Esophagus mucosa (tissue), 1 donor: ENCODE data around the gene GATA1. TPM values are rescaled to one million over a fixed set of nuclear protein-coding genes. Genes with fewer than 3 reads are reported as not detected.
A peak's percentile ranks its signal among the peaks of the same experiment; 100 is the strongest.

ENCODE experiments used
- ATAC-seq: fragments of 200-7000 bp; cut with Tn5 transposase; one replicate; pipeline ENCODE4 v1.9.1; 2020
- total RNA-seq: library from RNA; stranded (reverse); gene quantifications from one replicate; pipeline ENCODE4 v1.2.4, GENCODE V29; 2023
- donor health status: DM: yes; HTN: yes; CAD: no.

The GATA1 gene
- total RNA-seq: not detected

GRCh38 chrX:48786341-48786800, at the start of gene GATA1:
GATA1 (plus strand) TSS chrX:48786590; CDS start chrX:48791110, 4,520 bp downstream.
- ATAC-seq: no peak

DNA sequence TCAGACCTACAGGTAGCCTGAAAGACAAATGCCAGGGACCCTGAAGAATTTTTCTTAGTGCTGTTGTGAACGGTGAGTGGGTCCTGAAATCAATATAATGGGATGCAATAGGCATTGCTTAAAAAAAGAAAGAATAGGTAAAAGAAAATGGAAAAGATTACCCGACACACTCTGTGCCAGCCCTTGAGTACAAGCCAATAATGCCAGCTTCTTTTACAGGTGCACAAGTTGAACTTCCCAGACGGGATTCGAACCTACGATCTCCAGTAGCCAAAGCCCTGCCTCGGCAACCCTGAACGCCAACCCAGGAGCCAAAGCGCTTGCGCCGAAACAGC, 49.5 kb upstream of the GATA1 start:
- no peak for ATAC-seq

GRCh38 chrX:48737213-48737938, 49.0 kb upstream of the GATA1 start:
- ATAC-seq: peak; percentile 100

GRCh38 chrX:48737940-48738339, 48.5 kb upstream of the GATA1 start:
- no peak for ATAC-seq

GRCh38 chrX:48741834-48742233, 44.6 kb upstream of the GATA1 start:
- ATAC-seq: no peak

DNA sequence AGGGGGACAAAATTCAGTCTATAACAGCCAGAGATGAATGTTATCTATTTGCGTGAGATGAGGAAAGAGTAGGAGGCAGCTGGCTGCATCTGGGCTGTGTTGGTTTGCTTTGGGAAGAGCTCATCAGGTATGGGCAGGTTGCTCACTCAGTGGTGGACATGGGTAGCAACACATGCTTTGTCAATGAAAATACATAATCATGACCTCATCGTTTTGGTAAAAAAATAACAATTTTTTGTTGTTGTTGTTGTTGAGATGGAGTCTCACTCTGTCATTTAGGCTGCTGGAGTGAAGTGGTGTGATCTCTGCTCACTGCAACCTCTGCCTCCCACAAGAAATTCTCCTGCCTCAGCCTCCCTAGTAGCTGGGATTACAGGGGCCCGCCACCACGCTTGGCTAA, 41.2 kb upstream of the GATA1 start:
- no peak for ATAC-seq

DNA sequence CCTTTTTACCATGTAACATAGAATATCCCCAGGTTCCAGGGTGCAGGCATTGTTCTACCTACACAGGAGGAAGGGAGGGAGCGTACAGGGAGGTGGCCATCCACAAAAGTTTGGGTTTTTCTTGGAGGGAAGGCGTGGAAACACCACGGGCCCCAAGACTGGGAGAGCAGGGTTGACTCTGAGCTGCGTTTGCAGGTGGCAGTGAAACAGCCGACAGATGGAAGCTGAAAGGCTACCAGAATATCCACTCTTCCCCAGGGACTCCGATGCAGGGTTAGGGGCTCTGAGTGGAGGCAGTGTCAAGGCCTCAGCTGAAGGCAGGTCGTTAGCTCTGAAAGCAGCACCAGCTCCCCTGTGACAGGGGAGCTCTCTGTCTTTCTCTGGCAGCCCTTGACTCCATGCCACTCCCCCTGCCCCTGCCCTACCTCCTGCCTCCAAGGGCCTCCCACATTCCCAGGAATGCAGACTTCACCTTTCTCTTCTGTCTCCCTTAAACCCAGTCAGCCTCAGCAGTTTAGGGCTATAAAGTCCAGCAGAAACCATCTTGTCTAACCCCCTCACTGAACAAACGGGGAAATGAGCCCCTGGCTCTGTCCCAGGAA, 38.9 kb upstream of the GATA1 start:
- no peak for ATAC-seq

GRCh38 chrX:48749182-48749581, 37.2 kb upstream of the GATA1 start:
- ATAC-seq: no peak

DNA sequence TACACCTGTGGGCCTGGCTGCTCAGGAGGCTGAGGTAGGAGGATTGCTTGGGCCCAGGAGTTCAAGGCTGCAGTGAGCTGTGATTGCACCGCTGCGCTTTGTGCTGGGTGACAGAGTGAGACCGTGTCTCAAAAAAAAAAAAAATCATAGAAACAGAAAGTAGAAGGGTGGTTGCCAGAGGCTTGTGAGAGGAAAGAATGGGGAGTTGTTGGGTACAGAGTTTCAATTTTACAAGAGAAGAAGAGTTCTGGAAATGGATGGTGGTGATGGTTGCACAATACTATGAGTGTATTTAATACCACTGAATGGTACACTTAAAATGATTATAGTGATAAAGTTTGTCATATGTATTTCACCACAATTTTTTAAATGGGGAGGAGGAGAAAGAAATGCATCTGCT, 35.0 kb upstream of the GATA1 start:
- ATAC-seq: no peak

- peak; percentile 44 for ATAC-seq
Measured at GRCh38 chrX:48752498-48752897, 33.9 kb upstream of the GATA1 start.

GRCh38 chrX:48753708-48754228, 32.6 kb upstream of the GATA1 start:
- no peak for ATAC-seq

- ATAC-seq: no peak
Measured at GRCh38 chrX:48754238-48754637, 32.2 kb upstream of the GATA1 start.

DNA sequence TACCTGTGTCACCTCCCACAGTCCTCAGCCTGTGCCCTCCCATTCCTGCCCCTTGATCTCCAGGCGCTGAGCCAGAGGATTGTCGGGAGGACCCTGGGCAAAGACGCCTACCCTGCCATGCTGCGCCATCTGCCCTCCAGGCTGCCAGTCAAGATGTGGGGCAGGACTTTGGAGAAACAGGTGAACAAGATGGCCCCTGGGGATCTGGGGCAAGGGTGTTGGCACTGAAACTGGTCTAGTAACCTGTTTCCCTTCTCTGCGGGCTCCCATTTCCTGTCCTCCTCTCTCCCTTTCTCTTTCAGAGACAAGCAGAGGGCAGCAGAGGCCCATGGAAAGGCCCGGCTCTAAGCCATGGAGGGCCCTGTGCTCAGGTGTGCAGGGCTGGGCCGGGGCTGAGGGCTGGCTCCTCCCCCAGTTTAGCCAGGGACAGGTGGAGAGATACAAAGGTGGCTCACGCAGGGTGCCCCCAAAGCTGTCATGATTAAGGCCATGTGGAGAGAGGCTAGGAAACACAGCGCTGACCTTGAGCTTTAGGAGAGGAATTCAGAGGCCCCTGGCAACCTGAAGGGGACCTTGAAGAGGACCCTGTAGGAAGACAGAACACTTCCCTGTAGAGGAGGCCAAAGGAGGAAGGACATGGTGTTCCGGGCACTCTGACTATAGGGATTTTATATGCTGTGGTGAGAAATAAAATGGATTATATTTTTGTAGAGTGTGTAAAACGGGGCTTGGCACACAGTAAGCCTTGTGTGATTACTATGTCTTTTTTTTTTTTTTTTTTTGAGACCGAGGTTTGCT, 24.5 kb upstream of the GATA1 start, which contains the start of gene GLOD5:
GLOD5 (plus strand) TSS at position 74 of the 798 bp plus-strand sequence; CDS start at position 118, 44 bp downstream.
- ATAC-seq: peak; percentile 99

DNA sequence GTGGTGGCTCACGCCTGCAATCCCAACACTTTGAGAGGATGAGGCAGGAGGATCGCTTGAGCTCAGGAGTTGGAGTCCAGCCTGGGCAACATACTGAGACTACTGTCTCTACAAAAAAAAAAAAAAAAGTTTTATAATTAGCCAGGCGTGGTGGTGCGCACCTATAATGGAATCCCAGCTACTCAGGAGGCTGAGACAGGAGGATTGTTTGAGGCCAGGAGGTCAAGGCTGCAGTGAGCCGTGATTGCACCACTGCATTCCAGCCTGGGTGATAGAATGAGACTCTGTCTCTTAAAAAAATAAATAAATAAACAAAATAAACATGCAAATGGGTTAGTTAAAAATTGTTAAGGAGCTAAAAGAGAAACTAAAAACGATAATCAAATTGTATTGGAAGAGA, 17.2 kb upstream of the GATA1 start:
- ATAC-seq: no peak

GRCh38 chrX:48770296-48770695, 16.1 kb upstream of the GATA1 start:
- ATAC-seq: no peak

GRCh38 chrX:48772602-48773001, 13.8 kb upstream of the GATA1 start:
- ATAC-seq: no peak

DNA sequence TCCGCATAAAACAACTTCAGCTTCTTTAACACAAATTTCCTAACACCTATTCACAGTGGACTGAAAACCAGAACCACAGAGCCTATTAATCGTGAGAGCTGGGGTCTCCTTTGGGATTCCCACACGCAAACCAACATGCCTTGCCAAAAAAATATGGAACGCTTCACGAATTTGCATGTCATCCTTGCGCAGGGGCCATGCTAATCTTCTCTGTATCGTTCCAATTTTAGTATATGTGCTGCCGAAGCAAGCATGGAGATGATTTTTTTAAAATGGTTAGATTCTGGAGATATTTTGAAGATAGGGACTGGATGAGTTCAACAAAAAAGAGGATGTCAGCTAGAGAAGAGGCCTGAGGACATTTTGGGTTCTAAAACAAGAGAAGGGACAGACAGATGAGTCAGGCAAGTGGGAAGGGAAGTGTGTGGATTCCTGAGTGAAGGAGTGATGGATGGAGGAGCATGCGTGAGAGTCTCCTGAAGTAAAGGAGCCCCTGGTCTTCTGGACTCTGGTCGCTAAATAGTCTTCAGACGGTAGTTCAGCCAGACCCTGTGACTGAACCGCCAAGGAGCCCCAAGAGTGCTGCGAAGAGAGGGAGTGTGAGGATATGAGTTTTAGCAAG, 9.5 kb upstream of the GATA1 start:
- ATAC-seq: no peak

GRCh38 chrX:48779399-48779798, 7.0 kb upstream of the GATA1 start:
- no peak for ATAC-seq

GRCh38 chrX:48781705-48782104, 4.7 kb upstream of the GATA1 start:
- ATAC-seq: no peak

GRCh38 chrX:48782216-48782615, 4.2 kb upstream of the GATA1 start:
- no peak for ATAC-seq

GRCh38 chrX:48782795-48783194, 3.6 kb upstream of the GATA1 start:
- ATAC-seq: no peak

DNA sequence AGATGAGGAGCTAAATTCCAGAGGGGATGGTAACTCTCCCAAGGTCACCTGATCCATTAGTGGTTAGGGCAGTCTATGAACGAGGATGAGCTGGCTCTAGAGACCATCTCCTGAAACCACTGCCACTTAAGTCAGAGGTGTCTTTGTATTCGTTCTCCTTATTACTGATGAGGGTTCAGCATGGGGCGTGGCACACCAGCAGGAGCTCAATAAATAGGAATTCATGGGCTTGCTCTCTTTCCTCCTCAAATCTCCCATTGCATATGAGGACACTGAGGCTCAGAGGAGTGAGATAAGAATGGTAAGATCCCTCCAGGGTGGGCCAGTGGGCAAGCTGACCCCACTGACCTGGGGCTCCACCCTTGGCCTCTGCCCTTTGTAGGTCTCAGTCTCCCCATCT, 1.7 kb upstream of the GATA1 start:
- no peak for ATAC-seq

DNA sequence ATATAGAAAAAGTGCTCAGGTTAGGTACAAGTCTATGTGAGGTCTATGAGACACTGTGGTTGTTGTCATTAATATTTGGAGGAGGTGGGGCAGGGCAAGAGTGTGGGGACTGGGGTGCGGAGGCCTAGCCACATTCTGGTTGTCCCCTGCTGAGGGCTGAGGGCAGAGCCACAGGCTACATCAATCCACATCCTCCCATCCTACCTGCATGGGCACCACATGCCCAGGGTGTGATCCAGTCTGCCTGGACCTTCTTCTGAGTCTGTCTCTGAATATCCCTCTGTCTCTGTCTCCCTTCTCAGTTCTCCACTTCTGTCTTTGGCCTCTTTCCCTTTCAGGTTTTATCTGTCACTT, 1.2 kb upstream of the GATA1 start:
- no peak for ATAC-seq
